Posterior cingulate gyrus (tissue), 11 donors: ENCODE measurements around the gene ACTMAP.
"Not testable (repeated sequence)": the region's sequence is repeated elsewhere in the genome, so short reads cannot be mapped to it uniquely, and the experiment has no call there.

Experiments used
- DNase-seq, 10 donors: peaks; one replicate each; pipeline versions ENCODE4 v3.0.0 to v3.0.0-alpha.2; 2020 to 2021; ENCODE audit warnings: mixed read lengths in 3 of 10
- intact Hi-C: fragments of 100-400 bp; cut with DNase I; formaldehyde crosslinking; loops from one replicate; pipeline ENCODE4 v1.15.1; 2023

ACTMAP gene, protein sequence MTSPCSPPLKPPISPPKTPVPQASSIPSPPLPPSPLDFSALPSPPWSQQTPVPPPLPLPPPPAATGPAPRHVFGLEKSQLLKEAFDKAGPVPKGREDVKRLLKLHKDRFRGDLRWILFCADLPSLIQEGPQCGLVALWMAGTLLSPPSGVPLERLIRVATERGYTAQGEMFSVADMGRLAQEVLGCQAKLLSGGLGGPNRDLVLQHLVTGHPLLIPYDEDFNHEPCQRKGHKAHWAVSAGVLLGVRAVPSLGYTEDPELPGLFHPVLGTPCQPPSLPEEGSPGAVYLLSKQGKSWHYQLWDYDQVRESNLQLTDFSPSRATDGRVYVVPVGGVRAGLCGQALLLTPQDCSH

GRCh38 chr19:40750058-40750873, at the start of gene ACTMAP:
TSS of gene ACTMAP (minus strand) at chr19:40750477. CDS start at chr19:40749803, 674 bp downstream.
- intact Hi-C loops = loop anchor here (2.0 kb wide), 1 partner anchor 33 kb away; the partner anchor contains the start of genes COQ8B and ITPKC
- peak; percentile 100 for DNase-seq

- intact Hi-C loops = loop anchor here (1.0 to 10.0 kb wide), 2 partner anchors 48 to 85 kb away; partner anchors contain the start of genes COQ8B, ITPKC and SNRPA
- peak in 2 of 10 donors; percentile 78 to 89 for DNase-seq
These were observed 49.5 kb upstream of the ACTMAP start for GRCh38 chr19:40799558-40800338.

DNA sequence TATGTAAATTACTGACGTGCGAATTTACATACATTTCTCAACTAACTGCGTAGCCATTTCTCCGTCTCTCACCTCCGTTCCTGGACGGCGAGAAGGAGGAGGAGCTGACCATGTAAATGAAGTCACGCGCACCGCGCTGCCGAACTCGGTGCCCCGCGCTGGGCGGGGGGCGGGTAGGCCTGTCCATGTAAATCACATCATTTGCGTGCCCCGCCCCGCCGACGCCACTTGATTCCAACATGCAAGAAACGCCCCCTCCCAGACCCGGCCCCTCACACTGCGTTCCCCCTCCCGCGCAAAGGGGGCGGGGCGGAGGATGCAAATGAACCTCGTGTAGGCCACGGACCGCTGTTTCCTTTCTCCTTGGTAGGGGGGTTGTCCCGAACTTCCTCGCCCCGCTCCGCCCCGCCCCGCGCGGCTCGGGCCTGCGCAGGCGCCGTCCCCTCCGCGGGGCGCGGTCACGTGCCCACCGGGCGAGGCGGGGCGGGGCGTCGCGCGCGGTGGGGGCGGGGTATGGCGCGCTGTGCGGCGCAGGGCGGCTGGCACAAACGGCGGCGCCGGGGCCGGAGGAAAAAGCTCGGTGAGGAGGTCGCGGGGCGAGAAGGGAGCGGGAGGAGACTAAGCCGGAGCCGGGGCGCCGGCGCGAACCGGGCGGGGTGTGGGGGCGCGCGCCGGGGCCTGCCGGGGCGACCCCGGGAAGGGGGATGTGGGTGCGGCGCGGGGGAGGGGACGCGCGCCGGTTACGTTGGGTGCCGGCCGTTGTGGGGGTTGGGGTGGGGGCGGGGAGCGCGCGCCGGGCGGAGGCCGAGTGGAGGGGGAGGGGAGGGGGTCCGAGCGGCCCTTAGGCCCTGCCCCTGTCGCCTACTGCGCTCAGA, 48.6 kb upstream of the ACTMAP start, which contains the start of gene EGLN2:
TSS of gene EGLN2 (plus strand) at position 509 of the 875 bp plus-strand sequence. CDS start 1,382 bp downstream, outside the sequence.
- intact Hi-C loops = loop anchor here (1.0 kb wide), 1 partner anchor 48 kb away; the partner anchor contains the start of gene SNRPA

DNA sequence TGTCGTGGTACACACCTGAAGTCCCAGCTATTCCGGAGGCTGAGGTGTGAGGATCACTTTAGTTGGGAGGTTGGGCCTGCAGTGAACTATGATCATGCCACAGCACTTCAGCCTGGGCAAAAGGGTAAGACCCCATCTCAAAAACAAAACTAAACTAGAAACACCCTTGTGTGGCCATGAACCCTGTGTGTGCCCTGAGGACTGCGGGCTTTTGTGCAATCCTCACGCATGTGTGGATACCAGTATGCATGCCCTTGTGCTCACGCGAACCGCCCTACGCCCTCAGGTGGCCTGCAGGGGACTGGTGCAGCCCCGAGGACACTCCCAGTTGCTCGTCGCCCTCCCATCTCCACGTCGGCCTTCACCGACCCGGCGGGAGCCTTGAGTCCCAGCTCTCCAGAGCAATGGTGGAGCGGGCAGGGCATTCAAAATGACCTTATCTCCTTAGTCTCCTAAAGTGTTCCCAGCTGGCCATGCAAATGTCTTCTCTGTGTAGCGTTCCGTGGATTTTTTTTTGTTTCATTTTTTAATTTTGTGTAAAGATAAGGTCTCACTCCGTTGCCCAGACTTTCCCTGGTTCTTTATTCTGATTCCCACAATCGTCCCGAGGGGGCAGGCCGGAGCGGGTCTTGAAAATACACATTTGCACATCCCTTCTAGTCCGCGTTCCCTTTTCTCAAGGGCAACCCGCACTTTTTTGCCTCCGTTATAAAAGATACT, 47.8 kb upstream of the ACTMAP start:
- intact Hi-C loops = loop anchor here (1.0 kb wide), 1 partner anchor 19 kb away; no protein-coding TSS in a partner anchor
- DNase-seq = peak in 2 of 10 donors; percentile 80 to 88

More for the DNA sequence above, 48.6 kb upstream of the ACTMAP start, which contains the start of gene EGLN2:
- peak; percentile 98 to 100 (median 100) for DNase-seq

DNA sequence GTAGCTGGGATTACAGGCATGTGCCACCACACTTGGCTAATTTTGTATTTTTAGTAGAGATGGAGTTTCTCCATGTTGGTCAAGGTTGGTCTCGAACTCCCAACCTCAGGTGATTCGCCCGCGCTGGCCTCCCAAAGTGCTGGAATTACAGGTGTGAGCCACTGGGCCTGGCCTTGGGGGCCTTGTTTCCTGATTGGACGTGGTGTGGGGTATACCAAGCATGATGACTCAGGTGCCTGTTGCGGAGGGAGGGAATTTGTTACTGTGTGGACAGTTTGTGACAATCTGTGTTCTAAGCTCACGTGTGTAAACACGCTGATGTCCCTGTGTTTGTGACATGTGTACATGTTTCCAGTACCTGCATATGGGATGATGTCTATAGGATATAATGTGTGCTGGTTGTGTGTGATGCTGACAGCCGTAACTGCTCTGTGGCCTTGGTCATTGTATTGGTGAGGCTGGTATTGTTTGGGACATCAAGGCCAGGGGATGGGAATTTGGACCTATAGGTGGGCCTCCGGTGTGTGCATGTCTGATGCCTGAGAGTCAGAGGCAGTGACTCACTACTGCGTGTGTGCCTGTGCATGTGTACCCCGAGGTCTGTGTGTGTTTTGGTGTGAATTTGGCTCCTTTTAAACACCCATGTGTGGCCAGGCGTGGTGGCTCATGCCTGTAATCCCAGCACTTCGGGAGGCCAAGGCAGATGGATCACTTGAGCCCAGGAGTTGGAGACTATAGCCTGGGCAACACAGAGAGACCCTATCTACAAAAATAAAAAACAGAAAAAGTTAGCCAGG, 47.1 kb upstream of the ACTMAP start:
- DNase-seq = no peak
- intact Hi-C loops = loop anchor here (1.0 kb wide), 1 partner anchor 18 kb away; no protein-coding TSS in a partner anchor

DNA sequence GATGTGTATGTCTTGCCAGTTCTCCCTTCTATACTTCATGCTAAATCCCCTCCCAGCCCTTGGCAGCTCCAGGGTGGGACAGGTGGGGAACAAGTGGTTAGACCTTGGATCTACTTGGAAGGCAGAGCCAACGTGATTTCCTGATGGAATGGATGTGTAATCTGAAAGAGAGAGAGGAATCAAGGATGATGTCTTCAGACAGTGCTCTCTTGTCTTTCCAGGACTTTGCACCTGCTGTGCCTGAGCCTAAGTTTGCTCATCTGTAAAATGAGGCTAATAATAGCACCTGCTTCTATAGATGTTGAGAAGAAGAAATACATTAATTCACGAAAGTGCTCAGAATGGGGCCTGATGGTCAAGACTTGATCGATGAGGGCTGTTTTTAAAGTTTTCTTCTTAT, 41.7 kb upstream of the ACTMAP start:
- intact Hi-C loops = no loop called here
- DNase-seq = no peak

- intact Hi-C loops = no loop called here
- no peak for DNase-seq
These were observed 41.1 kb upstream of the ACTMAP start for GRCh38 chr19:40791349-40791748.

GRCh38 chr19:40786060-40787037, 36.1 kb upstream of the ACTMAP start:
- intact Hi-C loops = no loop called here
- no peak for DNase-seq

- no peak for DNase-seq
- intact Hi-C loops = no loop called here
These were observed 35.2 kb upstream of the ACTMAP start for GRCh38 chr19:40785526-40785925.

GRCh38 chr19:40784146-40784545, 33.9 kb upstream of the ACTMAP start:
- DNase-seq, intact Hi-C loops: not testable (repeated sequence)

DNA sequence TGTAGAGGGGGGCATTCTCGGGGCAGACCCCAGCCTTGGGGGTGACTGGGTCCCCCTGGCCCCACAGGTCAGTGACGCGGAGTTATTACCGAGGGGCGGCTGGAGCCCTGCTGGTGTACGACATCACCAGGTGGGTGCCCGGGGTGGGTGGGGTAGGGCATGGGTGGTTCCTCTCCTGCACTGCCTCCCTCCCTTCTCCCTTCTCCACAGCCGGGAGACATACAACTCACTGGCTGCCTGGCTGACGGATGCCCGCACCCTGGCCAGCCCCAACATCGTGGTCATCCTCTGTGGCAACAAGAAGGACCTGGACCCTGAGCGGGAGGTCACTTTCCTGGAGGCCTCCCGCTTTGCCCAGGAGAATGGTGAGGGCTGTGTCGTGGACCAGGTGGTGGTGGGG, 33.4 kb upstream of the ACTMAP start:
- no peak for DNase-seq
- intact Hi-C loops = no loop called here

GRCh38 chr19:40781140-40781539, 30.9 kb upstream of the ACTMAP start:
- no peak for DNase-seq
- intact Hi-C loops = no loop called here

DNA sequence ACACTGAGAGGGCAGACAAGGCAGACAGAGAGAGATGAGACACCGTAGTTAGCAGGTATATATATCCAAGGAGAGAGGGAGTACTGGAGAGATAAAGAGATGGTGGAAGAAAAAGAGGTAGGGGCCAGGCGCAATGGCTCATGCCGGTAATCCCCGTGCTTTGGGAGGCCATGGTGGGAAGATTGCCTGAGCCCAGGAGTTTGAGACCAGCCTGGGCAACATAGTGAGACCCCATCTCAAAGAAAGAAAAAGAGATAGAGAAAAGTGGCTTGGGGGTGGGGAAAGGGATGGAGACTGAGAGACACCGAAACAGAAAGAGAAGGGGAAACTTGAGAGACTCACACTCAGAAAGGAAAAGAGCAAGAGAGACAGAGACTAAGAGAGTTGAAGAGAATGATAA, 30.3 kb upstream of the ACTMAP start:
- intact Hi-C loops = no loop called here
- DNase-seq = no peak

DNA sequence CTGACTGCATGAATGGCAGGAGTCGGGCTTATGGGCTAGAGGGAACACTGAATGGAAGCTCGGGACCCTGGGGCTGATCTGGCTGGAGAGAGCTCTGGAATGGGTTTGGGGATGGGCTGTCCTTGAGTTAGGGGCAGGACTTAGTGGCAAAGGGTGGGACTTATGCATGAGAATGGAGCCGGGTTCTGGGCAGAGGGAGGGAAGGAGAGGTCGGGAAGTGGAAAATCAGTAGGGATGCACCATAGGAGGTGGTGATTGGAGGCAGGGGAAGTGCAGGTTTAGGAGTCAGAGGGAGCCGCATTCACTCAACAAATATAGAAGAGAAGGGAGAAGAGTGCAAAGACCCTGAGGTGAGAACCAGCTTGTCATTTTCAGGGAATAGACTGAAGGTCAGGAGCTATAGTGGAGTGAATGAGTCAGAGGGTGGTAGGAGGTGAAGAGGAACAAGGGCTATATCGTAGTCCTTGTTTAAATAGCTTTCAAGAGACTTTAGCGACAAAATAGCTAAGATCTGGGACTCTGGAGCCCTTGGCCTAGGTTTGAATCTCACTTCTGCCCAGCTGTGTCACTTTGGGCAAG, 28.5 kb upstream of the ACTMAP start:
- intact Hi-C loops = loop anchor here (1.0 kb wide), 1 partner anchor 19 kb away; no protein-coding TSS in a partner anchor
- no peak for DNase-seq

GRCh38 chr19:40777937-40778705, 27.8 kb upstream of the ACTMAP start, which contains the start of gene RAB4B:
TSS of gene RAB4B (plus strand) at chr19:40778247. CDS start at chr19:40778376, 129 bp downstream.
- intact Hi-C loops = no loop called here
- peak; percentile 100 for DNase-seq
